Right forelimb (tissue), 1 donor: ENCODE data around the gene CCDC85C.

ENCODE experiments used
- DNase-seq: peaks from one replicate; pipeline ENCODE4 v3.0.0-alpha.2; 2018

CCDC85C gene

DNA sequence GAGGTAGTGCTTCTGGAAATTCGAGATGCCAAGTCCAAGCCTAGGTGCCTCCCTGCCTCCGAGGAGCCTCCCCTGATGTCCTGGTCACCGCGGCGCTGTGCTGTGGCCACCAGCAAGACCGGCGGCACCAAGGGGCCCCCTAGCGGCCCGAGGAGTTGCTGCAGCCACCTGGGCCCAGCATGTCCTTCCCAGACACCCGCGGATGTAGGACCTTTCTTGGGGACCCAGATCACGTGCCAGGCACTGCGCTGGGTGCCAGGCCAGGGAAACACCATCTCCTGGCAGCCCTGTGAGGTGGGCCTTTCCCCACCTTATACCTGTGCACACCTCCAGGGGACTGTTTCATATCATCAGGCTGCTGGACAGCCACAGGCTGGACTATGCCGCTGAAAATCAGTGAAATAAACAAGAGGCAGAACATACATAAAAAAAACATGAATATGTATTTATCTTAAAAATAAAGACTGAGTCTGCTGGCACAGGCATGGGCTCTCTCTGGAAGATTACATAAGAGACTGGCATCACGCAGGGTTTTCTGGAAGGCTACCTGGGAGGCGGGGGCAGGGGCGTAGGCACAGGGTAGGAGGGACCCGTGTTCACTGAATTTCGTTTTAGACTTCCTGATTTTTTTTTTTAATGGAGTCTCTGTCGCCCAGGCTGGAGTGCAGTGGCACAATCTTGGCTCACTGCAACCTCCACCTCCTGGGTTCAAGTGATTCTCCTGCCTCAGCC is 25.0 kb upstream of the CCDC85C start:
- DNase-seq = peak; percentile 79

DNA sequence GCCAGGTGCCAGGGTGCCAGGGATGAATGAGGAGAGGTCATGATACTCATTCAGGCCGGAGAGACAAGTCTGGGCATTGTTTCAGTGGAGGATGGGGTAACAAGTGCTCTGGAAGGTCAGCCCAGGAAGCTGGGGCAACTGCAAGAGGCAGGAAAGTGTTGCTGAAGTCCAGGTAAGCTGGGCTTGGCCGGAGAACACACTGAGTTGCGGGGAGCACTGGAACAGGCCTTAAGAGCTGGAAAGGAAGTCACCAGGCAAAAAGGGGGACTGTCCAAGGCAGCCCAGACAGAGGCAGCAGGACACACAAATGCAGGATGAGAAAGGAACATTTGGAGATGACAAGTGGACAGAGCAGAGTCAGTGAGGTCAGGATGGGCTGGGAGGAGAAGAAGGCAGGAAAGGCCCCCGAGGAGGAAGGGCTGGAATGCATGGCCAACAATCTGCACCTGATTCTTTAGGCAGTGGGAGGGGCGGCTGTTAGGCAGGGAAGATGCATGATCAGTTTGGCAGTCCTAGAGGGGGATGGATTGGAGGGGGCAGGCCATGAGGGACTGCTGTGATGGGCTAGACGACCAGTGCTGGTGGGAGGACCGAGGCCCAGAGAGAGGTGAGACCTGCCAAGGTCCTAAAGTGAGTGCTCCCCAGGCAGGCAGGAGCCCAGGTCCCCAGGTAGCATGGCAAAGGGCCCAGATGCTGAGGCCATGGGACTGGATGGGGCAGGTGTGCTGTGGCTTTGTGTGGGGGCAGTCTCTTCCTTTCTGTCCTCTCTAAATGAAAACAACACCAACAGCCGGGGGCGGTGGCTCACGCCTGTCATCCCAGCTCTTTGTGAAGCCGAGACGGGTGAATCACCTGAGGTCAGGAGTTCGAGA is 23.7 kb upstream of the CCDC85C start:
- no peak for DNase-seq

DNA sequence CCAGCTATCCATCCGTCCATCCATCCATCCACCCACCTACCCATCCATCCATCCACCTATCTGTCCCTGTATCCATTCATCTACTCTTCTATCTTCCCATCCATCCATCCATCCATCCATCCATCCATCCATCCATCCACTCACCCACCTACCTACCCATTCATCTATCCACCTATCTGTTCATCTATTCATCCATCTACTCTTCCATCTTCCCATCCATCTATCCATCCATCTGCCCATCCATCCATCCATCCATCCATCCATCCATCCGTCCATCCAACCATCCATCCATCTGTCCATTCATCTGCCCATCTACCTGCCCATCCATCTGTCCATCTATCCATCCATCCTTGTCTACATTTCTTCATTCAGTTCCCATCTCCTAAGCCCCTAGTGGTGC is 23.1 kb upstream of the CCDC85C start:
- DNase-seq = no peak

DNA sequence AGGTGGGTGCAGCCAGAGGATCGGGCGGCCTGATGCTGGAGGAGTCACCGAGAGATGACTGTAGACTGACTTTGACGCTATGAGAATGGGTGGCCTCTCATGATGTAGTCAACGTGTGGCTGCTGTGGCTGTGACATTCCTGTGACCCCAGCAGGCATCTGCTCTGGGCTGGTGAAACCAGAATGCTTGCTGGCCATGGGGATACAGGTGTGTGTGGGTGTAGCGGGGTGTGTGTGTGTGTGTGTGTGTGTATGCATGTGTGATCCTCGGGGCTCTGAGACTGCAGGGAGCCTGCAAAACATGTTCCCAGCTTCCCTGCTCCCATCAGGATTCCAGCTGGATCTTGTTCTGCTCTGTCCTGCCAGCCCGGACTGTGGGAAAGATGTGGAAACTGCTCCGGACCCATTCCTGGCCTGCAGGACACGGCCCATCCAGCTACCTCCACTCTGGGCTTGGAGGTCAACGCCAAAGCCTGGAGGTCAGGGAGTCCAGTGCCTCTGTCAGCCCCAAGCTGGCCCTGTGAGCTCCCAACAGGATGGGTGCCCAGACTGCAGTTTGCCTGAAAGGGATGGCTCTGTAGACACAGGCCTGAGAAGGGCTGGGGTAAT is 22.1 kb upstream of the CCDC85C start:
- DNase-seq = no peak

DNA sequence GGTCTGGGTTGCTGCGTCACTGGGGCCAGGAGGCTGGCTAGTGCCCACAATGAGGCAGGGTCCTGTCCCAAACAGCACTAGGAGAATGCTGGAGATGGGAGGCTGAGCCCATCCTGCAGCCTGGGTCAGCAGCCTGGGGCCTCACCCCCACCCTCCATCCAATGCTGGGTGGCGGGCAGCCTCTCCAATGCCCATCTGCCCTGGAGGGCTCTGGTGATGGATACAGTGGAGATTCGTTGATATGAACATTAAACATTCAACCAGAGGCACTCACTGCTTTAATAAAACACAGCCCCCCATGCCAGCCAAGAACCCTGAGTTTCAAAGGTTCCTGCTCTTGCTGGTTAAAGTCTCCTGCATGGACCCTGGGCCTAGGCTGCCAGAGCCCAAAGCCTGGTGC is 21.5 kb upstream of the CCDC85C start:
- no peak for DNase-seq

DNA sequence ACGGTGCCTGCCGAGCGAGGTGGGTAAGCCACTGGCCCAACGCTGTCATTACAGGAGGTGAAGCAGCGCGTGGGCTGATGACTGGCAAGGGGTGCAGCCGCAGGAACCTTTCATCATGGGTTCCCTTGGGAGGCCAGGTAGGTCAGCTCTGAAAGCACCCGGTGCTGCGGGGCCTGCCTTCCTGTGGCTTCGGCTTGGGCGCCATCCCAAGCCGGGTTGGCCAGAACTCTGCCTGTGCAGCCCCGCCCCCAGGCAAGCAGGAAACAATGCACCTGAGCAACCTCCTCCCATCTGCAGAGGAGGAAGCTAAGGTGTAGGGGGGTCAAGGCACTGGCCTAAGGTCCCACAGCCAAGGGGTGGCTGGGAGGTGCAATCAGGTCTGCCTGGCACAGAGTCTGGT is 21.0 kb upstream of the CCDC85C start:
- no peak for DNase-seq

DNA sequence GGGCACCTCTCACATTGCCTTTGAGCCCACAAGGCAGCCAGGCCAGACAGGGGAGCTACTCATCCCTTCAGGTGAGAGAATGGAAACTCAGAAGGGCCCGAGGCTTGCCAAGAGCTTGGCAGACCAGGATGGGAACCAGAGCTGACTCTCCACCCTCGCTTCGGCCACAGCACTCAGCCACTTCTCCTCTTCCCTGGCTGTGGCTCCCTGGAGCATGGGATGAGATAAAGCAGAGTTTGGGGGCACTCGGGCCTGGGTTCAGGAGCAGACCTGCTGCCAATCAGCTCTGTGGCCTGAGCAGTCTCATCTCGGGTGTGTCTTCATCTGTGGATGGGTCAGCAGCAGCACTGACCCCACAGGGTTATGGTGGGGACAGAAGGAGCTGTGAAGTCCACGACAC is 20.0 kb upstream of the CCDC85C start:
- DNase-seq = no peak

DNA sequence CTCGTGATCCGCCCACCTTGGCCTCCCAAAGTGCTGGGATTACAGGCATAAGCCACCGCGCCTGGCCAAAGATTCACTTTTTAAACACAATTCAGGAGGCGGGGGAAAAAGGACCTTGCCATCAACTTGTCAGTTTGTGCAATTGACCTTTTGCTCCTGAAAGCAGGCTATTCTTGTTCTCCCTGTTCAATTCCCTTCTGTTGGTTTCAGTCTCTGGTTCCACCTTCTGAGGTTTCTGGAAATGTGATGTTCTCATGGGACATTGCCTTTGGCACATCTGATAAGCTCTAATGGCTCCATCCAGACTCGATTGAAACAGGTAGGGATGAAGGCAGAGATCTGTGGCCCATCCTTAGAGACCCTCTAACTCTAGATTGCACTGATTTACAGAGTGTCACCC is 17.9 kb upstream of the CCDC85C start:
- no peak for DNase-seq

DNA sequence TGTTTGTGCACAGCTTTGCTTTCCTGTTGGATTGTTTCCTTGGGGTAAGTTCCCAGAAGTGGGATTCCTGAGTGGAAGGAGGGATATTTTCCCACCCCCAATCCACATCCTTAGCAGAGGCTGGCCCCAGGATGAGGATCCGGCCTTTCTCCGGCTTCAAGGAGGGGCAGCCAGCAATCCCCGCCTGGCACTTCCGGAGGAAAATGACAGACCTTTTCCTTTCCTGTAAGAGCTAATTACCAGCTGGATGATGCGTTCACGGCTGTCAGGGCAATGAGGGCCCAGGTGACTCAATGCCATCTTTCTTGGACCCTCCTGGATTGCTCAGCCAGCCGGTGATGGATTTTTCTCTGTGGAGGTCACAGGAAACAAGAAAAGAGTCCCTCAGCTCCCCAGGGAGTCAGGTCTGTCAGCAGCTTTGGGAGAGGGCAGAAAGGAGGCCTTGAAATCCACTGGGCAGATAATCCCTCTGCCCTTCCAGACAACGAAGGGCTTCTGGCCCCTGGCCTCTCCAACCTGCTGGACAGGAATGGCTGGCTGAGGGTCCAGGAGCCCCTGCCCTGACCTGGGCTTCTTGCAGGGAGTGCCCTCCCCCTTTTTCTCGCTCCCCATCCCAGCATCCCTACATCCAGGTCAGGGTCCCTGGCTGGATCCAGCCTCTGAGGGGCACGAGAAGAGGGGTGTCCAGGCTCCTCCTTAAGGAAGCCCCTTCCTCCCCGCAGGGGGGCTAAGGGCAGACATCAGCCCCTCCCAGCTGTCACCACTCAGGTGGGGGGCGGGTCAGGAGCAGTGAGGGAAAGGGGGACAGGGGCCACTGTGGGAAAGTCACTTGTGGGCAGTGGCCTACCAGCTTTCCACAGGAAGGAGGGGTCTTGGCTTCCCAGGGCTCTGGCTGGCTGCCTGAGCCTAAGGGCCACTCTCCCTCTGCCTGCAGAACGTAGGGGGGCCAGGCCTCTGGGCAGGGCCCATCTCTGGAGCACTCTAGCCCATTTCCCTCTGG is 16.1 kb upstream of the CCDC85C start:
- peak; percentile 62 for DNase-seq

DNA sequence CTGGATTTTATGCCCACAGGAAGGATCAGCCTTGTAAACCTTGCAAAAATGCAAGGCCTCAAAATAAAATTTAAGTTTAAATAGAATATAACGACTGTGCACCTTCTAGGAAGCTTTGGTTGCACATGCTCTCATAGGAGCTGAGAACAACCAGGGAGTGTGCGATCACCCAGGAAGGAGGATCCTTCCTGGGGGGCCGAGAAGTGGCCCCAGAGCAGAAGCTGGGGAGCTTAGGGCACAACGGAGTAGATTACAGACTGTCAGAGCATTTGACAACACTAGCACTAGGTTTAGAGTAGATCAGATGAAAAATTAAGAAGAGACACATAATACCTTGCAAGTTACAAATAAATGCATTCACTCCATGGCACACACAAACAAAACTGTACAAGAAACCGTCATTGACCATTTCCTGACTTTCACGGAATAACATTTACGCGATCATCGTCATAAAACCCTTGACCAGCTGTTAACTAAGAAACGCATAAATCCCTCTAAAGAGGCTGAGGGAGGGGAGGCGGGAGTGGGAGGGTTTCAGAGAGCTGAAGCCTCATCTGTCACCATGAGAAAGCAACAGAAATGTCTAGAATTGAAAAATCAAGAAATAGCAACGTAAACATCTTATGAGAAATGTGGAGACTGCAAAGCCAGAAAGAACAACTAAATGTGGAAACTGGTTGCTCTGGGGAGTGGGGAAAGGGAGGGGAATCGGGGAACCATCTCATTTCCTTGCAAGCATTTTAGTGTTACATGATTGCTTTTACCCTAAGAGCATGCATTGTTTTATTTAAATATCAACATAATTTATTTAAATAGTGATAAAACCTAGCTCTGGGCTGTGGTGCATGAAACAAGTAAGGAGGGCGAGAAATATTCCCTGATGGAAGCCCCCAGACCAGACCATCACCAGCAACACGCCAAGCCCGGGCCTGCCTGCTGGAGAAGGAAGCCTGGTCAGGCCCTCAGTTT is 13.1 kb upstream of the CCDC85C start:
- no peak for DNase-seq

DNA sequence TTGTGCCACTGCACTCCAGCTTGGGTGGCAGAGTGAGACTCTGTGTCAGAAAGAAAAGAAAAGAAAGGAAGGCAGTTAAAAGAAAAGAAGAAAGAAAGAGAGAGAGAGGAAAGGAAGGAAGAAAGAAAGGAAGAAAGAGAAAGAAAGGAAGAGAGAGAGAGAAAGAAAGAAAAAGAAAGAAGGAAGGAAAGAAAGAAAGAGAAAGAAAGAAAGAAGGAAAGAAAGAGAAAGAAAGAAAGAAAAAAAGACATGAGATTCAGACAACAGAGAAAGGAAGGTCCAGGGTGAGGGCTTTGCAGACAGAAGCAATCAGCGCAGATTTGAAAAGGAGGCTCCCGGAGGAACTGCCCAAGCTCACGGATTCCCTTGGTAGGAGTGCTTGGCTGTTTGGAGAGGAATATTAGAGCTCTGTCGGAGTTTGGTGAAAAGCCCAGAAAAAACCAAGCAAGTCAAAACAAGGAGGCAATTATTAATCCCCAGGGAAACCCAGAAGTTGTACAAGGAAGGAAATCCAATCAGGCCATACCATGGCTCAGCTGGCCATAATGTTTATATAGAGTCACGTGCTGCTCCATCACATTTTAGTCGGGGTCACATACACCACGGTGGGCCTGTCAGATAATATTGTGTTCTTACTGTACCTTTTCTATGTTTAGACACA is 11.6 kb upstream of the CCDC85C start:
- no peak for DNase-seq

DNA sequence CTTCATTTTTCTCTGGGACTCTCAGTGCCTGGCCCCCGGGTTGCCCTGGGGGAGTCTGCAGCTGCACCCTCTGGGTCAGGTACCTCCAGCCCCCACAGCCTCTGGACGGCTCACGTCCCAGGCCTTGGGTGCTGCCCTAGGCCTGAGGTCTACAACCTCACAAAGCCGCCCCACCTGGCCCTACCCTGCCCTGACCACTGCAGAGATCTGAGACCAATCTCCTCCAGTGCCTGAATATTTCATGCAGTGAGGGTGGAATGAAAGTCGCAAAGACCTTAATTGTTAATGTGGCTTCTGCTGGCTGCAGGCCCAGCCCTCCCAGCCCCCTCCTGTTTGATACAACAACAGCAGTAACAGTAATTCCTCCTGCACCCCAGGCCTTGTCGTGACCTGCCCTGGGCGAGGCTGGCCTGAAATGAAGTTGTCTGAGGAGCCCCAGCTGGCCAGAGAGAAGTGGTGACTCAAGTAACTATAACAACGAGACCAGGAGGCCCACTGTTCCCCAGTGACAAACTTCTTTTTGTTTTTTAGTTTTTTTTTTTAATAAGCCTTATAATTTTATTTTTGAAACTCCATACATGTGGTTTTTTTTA is 8.8 kb upstream of the CCDC85C start:
- DNase-seq = no peak

DNA sequence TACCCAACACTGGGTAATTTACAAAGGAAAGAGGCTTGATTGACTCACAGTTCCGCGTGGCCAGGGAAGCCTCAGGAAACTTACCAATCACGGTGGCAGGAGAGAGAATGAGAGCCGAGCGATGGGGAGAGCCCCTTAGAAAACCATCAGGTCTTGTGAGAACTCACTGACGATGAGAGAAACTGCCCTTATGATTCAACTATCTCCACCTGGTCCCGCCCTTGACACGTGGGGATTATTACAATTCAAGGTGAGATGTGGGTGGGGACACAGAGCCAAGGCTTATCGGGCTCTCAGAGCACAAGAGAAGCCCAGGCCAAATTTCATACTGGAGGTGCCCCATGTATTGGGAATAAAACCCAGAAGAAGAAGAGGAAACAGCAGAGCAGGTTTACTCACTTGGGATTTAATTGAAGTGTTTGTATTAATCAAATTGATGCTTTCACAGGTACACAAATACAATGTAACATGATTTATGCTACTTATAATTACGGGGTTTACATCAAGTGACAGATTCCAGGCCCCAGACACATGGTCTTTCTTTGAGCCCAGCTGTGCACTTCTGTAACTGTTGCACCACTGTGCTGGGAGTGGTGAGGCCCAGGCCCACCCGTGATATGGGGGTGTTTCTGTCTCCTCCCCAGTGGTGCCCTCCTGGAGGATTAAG is 8.2 kb upstream of the CCDC85C start:
- no peak for DNase-seq

DNA sequence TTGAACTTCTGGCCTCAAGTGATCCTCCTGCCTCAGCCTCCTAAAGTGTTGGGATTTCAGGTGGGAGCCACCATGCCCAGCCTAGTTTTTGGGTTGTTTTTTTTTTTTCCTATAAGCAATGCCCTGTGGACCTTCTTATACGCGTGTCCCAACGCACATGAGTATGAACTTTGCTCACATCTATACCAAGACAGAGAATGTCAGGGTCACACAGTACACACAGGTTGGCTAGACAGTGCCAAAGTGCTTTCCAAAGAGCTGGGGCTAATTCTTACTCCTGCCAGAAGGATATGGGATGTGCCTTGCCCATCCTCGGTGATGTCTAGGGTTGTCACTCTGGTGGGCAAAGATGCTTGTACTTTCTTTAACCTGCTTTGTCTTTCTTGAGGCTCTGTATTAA is 7.6 kb upstream of the CCDC85C start:
- DNase-seq = no peak

DNA sequence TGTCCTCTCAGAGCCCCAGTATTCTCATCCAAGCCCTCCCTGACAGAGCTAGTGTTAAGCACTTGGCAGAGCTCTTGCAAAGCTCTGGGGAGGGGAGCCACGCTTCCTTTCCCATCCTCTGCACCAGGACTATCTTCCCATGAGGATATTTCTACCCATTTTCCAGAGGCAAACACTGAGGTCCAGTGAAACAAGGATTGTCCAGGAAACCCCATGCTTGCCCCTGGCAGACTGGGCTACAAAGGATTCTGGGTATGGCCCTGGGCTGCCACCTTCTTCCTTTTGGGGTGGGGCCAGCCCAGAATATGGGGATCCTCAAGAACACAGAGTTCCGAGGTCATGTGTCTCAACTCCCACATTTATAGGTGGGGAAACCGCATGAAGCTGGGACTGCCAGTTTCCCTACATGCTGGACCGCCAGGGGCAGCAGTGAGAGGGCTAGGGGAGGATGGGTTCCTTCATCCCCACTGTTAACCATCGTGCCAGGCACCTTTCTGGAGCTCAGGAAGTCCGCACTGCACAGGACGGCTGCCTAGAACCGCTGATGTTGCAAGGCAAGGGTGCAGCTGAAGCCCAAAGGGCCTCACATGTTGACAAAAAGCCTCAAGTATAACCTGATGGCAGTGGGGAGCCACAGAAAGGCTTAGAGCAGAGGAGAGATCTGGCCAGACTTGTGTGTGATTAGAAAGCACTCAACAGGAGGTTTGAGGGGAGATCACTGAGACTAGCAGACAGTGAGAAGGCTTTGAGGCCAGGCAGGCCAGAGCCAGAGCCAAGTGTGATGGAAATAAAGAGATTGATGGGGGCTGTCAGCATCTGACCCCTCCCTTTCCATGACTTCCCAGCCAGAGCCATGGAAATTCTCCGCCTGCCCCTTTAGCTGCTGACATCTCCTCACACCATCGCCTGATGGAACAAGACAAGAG is 5.5 kb upstream of the CCDC85C start:
- no peak for DNase-seq

DNA sequence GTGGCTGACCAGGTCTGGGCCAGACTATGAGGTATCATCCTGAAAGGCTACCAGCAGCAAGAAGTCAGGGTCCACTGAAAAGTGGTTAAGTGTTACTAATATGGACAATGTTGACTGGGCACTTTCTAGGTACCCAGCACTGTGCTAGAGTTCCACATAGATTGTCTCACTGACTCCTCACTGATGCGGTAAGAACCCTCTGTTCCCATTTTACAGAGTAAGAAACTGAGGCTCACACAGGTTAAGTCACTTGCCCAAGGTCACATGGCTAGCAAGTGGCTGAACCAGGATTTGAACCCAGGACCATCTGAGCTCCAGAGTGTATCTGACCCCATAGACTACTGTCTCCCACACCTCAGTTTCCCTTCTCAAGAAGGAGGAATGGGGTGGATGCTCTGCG is 4.6 kb upstream of the CCDC85C start:
- no peak for DNase-seq

DNA sequence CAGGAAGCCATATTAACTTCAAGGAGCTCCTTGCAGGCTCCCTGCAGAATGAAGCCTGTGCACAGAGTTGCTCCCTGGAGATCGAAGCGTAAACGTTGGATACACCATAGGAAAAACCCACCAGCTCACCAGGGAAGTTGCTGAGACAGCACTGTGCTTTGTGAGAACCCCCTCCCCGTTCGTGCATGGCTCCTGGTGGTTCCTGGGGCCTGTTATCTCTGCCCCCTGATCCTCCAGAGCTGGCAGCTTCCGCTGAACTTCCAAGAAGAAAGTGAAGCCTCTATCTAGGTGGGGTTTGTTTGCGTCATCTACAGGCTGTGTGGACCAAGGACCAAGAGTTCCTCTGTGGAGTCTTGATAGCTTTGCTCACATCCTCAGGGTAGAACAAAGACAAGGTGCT is 2.4 kb upstream of the CCDC85C start:
- DNase-seq = no peak

DNA sequence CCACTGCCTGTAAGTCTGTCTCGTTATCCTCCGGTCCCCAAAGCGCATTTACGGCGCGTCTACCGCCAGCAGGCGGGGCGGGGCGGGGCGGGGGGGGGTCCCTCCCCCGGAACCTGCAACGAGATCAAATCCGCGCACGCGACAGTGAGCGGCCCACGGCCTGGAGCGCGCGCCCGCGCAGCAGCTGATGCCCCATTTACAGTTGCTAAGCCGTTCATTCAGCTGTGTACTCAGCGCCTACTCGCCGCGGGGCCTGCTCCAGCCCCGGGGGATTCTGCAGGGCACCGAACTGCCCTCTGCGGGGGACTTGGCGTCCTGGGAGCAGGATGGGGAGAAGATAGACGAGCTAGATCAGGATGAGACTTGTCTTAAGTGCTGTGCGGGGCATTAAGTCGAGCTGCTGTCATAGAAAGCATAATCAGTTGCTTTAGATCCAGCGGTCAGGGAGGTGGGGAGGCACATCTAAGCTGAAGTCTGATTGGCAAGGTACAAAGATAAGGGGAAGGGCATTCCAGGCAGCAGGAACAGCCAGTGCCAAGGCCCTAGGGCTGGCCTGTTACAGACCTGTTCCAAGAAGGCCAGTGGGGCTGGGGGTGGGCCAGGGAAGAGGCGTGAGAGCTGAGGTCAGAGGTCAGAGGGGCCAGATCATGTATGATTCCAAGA is 1.4 kb upstream of the CCDC85C start:
- DNase-seq = peak; percentile 78
